GM19463 (cell line): ENCODE results near the gene NKTR.

Source experiments
- ATAC-seq: cut with Tn5 transposase; IDR thresholded peaks from one replicate; pipeline ENCODE4 v1.9.1; 2021; ENCODE audit warnings: mild to moderate bottlenecking, moderate library complexity; ENCODE audit not compliant: unreplicated experiment

NKTR gene

DNA sequence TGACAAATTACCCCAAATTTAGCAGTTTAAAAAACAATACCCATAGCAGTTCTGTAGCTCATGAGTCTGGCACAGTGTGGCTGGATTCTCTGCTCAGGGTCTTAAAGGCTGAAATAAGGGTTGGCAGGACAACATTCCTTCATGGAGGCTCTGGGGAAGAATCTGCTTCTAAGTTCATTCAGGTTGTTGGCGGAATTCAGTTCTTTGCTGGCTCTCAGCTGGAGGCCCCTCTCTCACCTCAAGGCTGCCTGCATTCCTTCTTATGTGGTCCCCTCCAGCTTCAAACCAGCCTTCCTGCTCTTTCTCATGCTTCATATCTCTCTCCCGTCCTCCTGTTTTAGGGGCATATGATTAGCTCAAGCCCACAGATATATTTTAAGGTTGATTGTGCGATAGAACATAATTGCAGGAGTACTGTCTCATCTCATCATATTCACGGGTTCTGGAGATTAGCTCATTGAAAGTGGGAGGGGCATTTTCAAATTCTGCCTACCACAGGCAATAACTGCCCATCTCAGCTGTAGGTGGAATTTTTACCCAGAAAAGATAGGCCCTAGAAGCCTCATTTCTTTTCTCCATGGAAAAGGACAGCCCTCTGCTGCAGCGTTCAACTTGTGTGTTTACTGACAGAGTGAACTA, 47.5 kb downstream of the NKTR start:
- no peak for ATAC-seq

DNA sequence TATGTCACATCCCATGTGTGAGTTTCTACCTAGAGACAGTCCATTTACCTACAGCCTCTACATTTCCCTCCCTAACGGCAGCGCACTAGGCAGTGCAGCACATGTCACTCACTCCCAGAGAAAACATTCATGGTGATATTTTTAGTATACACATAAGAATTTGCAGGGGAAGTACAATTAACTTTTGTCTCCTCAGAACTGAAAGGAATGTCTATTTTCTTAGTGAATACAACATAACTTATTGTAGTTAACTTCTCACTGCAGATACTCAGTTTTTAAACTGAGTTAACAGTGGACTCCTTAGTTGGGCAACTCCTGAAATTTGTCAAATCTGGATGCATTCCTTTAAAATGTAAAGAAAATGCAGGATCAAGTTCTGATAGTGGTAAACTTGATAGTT, 48.5 kb downstream of the NKTR start:
- ATAC-seq: no peak

DNA sequence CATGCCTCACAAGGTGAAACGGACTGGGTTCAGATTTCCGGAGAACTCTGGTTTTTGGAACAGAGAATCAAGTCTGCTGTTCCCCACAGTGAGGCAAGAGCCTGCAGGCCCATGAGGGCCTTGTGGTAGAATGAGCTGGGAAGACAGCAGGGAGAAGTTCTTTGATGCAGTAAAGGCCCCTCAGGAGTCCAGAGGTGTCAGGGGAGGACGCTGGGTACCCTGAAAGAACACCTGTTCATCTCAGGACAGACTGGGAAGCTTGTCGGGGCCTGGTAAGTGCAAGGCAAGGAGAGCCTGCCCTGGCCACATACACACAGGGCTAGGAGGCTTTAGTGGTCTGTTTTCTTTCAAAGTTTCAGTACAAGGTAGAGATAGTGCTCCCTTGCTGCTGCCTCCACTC, 49.3 kb downstream of the NKTR start:
- ATAC-seq: no peak

DNA sequence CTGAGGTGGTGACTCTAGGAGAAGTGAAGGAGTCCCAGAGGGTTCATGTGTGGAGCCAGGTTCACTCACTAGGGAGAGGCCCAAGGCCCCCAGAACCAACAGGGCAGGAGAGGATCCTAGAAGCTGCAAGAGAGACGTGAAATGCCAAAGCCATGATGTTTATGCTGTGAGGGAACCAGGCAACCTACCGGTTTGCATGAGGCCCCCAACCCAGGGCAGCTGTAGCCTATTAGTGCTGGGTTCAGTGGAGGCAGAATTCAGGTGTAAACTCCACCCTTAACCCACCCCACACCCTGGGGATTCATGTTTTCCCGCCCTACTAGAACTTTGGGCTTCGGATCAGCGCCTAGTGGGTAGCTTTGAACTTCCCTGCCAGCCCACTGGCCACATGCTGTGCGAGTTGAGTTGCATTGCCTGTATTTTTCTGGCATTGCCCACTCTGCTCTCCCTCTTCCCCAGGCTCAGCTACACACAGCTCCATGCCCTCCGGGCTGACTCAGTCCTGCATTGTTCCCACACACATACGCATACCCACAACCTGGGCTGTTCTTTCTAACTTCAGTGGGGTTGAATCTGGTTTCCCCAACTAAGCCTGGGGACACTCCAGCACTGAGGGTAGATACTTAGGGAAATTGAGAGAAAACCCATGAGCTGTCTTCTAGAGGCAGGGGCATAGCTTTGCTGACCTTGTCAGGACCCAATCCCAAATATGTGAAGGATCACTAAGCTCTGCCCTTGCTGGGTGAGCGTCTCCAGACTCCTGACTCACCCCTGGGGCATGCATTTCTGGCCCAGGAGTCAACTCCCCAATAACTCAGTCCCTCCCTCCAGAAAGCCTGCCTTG, 51.0 kb downstream of the NKTR start:
- ATAC-seq: no peak

DNA sequence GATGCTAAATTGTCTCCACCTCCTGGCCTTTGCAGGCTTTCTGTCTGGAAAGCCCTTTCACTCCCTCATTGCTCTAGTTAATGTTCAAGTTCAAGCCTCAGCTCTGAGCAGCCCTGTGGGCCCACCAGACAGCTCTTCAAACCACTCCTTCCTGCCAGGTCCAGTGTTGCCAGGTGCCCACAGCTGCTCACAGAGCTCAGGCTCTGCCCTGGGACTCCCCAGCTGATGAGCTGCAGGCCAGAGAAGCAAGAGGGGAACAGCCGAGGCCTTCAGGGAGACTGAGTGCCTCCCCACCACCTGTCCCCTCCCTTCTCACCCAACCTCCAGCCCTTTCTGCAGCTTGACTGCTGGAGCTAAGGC, 51.7 kb downstream of the NKTR start:
- ATAC-seq: peak; percentile 12

DNA sequence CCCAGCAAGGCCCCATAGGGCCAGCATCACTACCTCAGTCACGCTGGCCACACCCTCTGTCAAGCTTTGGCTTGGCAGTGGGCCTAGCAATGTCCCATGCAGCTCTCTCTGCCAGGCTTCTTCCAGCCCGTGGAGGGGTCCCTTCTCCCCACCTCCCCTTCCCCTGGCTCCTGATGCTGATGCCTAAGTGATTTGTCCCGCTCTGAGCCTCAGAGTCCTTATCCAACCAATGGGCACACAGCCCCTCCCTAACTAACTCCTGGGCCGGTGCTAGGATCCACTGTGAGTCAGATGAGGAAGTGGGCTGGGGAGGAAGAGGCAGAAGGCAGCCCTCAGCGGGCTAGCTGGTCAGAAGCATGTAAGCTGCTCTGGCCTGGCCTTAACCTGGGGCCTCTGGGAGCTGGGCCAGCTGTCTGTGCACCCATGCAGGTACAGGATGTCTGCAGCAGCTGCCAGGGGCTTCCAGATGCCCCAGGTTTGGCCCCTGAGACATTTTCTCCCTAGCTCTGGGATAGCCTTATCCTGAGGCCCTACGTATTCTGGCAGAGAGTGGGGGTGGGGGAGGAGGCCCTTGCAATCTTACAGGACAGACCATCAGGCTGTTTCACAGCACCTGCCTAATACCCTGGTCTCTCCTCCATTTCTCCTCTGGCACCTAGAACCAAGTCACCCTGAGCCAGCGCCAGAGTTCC, 52.3 kb downstream of the NKTR start:
- peak; percentile 69 for ATAC-seq

DNA sequence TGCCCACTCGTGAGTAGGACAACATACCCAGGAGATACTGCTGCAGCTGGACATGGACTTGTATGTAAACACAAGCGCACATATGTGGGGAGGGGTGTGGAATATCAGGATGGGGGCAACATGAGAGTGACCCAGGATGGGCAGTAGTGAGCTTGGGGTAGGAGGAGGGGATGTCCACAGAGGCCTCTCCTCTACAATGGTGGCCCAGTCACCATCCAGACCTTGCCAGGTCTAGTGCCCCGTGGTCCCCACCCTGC, 52.7 kb downstream of the NKTR start:
- no peak for ATAC-seq

DNA sequence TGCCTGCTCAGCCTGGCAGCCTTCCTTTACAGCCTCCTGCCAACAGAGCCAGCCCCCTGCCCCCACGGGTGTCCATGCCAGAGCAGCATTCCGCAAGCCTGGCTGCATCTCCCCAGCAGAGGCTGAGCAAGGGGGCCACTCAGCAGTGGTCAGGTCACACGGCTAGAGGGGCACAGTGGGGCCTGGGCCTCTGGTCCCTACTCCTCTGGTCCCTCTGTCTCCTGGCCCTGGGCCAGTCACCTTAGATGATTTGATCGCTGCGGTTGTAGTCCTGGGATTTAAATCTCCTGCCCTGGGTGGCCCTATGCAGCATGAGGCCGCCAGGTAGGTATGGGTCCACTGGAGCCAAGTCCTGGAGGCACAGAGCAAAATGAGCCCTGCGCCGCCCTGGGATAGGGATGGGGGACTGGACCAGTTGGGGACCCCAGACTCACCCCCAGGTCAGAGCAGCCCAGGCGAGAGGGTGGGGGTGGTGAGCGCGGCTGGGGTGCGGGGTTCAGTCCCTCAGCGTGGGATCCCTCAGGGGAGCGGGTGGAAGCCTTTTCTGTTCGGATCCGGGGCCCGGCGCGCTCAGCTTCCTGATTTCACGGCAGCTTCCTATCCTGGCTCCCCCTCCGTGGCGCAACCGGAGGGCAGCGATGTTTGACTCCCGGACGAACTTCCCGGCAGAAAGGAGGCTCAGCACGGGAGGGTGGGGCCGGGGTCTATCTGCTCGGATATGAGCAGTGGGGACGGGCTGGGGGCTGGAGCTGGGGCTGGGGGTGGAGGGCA, 53.3 kb downstream of the NKTR start, which contains the start of gene ZBTB47:
Gene ZBTB47 (plus strand): TSS at position 138 of the 771 bp plus-strand sequence. CDS start 4,659 bp downstream, outside the sequence.
- peak; percentile 12 for ATAC-seq

DNA sequence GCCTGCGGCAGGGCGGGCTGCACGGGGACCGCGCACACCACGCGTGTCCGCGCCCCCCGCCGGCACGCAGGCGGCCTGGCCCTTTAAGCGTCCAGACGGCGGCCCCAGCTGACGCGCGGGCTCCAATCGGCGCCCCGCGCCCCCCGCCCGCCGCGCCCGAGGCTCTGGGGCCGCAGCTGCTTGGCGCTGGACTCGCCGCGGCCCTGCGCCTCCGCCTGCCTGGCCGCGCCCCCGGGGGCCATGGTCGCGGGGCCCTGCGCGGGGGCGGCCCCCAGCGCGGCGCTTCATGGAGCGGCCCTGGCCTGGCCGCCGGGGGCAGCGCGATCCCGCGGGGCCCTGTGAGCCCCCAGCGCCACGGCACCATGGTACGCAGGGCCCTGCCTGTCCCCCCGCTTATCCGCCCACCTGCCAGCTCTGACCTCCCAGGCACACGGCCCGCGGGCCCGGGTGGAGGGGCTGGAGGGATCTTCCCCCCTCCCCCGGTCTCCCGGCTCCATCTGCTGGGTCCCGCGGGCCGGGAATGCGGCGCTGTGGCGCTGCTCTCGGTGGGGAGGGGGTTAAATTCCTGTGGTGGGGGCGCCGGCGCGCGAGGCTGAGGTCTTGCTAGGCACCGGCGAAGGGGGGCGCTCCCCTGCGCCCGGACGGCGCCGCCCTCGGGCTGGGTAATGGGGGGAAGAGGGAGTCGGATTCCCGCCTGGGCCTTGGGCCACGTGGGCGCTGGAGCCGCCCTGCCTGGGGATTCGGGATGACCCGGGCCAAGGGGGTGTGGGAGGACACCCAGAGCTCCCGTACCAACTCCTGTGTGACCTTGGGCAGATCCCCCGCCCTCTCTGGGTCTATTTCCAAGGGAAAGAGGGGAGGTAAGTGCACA, 54.1 kb downstream of the NKTR start:
- peak; percentile 29 for ATAC-seq

DNA sequence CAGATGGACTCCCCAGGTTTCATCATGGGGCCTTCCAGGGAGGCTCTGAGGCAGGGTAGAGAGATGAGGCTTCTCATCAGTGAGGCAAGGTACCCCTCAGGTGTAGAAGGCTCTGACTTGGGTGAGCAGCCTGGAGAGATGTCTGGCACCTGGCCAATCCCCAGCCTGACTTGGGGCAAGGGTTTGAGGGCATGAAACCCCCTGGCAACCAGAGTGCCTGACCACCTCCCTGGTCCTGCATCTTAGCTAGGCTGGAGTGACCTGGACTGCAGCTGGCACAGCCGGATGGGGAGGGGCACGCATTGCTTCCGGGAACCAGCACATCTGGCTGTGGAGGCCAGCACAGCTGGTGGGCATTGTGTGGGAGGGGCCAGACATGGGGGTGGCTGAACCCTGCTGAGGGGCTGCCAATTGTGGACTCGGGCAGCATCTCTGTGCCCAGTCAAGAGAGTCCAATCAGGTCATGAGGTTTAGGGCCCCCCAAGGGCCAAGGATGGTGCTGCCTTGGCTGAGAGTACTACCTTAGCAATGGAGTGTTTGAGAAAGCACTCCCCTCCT, 54.9 kb downstream of the NKTR start:
- no peak for ATAC-seq

DNA sequence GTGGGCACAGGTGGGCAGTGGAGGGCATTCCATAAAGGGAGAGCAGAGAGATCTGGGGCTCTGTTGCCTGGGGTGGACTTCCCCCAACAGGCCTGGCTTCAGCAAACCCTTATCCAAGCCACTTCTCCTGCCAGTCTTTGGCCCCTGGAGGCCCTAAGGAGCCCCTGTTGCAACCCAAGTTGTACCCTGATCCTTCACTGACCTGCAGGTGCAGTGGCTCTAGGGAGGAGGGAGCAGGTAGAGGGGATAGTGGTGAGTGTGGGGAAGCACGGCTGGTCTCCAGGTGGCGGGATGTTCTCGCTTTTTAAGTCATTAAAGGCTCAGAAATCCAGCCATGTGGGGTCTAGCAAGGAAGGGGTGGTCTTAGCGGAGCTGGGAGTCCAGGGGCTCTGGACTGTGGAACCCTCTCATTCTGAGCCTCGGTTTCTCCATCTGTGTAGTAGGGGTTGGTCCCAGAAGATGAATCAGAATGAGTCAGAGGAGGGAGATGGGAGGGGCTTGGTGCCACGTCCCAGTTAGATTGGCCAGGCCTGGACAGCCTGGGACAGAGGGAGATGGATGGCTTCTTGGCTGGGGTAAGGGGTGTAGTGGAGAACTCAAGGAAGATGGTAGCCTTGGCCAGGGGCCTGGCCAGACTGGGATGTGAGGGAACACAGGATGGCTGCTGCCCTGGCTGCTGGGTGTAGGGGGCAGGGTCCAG, 55.6 kb downstream of the NKTR start:
- ATAC-seq: no peak

DNA sequence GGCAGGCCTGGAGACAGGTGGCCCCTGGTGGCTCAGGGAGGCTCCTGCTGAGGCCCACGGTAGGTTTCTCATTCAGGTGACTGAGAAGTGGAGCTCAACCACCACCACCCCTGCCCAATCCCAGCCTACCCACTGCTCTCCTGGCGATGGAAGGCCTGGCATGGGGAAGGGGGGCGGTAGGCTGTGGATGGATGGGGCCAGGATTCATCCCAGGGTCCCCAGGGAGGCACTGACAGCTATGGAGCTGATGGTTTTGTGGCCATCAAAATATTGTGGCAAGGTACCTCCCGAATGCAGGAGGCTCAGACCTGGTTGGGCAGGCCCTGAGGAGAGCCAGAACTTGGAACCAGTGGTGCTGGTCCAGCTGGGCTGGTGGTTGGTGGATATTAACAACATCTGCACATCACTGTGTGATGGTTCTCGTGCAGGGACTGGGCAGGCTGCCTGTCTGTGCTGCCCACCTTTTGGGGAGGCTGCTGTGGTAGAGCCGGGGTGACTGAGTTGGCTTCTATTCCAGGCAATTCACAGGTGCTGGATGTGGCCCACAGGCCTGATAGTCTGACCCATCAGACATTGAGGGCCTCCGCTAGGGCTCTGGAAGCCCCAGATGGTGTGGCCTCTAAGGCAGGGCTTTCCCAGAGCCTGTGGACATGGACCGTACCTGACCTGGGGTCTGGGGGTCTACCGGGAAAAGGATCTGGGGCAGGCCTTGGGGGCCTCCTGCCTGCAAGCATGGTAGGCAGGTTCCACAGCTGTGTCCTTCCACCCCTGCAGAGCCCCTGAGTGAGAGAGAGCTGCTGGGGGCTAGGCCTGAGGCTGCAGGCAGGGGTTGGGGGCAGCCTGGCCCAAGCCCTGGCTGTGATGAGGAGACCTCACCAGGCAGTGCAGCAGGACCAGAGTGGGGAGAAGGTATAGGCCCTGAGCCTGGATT, 56.5 kb downstream of the NKTR start:
- ATAC-seq: no peak

DNA sequence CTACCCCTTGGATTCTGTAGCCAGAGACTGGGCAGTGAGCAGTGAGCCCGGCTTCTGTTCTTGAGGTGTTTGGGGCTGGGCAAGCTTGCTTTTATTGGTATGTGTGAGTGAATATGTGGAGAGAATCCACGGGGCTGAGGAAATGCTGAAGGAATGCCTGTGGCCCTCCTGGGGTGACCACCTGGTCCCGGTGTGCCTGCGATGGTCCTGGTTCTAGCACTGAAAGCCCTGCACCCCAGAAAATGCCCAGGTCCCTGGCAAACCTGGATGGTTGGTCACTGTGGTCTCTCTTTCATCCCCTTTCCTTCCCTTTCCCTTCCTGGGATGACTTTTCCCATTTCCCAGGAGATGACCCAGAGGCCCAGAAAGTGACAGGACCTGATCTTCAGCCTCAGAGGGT, 57.2 kb downstream of the NKTR start:
- ATAC-seq: no peak

DNA sequence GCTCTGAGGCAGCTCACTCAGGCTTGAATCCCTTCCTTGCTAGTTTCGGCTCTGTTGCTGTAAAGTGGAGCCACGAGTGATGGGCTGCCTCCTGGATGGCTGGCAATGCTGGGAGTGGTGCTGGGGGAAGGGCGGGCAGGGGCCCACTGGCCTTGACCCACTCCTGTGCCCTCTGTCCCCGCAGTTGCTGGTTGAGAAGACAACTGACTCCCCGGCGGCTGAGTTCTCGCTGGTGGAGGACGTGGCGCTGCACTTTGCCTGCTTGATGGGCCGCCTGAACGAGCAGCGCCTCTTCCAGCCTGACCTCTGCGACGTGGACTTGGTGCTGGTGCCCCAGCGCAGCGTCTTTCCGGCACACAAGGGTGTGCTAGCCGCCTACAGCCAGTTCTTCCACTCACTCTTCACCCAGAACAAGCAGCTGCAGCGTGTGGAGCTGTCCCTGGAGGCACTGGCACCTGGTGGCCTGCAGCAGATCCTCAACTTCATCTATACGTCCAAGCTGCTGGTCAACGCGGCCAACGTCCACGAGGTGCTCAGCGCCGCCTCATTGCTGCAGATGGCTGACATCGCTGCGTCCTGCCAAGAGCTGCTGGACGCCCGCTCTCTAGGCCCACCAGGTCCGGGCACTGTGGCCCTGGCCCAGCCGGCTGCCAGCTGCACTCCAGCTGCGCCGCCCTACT, 57.7 kb downstream of the NKTR start:
- no peak for ATAC-seq

DNA sequence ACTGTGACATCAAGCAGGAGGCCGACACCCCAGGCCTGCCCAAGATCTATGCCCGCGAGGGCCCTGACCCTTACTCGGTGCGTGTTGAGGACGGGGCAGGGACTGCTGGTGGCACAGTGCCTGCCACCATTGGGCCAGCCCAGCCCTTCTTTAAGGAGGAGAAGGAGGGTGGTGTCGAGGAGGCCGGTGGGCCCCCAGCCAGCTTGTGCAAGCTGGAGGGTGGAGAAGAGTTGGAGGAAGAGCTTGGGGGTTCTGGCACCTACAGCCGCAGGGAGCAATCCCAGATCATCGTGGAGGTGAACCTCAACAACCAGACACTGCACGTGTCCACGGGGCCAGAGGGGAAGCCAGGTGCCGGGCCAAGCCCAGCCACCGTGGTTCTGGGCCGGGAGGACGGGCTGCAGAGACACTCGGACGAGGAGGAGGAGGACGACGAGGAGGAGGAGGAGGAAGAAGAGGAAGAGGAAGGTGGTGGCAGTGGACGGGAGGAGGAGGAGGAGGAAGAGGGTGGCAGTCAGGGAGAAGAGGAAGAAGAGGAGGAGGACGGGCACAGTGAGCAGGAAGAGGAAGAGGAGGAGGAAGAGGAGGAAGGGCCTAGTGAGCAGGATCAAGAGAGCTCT, 58.4 kb downstream of the NKTR start:
- ATAC-seq: no peak

DNA sequence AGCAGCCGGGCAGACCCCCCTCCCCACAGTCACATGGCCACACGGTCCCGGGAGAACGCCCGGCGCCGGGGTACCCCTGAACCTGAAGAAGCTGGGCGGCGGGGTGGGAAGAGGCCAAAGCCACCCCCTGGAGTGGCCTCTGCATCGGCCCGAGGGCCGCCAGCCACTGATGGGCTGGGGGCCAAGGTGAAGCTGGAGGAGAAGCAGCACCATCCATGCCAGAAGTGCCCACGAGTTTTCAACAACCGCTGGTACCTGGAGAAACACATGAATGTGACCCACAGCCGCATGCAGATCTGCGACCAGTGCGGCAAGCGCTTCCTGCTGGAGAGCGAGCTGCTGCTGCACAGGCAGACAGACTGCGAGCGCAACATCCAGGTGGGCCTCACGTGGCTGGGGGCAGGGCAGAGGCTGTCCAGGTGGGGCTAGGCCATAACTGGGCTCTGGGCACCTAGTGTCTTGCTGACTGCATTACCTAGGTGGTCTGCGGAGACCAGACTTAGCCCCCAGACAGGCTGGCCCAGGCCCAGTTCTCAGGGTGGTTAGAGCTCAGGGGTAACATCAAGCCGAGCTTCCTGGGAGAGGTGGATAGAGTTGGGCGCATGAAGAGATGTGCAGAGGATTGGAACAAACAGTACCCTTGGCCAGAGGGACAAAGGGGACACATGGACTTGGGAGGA, 59.1 kb downstream of the NKTR start:
- no peak for ATAC-seq
